CD4-positive, alpha-beta T cell treated with Interleukin-1 beta for 1 hour (primary cell): Measurements from ENCODE around the gene MUSTN1.

Experiments used
- DNase-seq, 2 donors: peaks; one replicate each; pipeline ENCODE4 v3.0.0-alpha.2; 2020 to 2022

MUSTN1 gene

DNA sequence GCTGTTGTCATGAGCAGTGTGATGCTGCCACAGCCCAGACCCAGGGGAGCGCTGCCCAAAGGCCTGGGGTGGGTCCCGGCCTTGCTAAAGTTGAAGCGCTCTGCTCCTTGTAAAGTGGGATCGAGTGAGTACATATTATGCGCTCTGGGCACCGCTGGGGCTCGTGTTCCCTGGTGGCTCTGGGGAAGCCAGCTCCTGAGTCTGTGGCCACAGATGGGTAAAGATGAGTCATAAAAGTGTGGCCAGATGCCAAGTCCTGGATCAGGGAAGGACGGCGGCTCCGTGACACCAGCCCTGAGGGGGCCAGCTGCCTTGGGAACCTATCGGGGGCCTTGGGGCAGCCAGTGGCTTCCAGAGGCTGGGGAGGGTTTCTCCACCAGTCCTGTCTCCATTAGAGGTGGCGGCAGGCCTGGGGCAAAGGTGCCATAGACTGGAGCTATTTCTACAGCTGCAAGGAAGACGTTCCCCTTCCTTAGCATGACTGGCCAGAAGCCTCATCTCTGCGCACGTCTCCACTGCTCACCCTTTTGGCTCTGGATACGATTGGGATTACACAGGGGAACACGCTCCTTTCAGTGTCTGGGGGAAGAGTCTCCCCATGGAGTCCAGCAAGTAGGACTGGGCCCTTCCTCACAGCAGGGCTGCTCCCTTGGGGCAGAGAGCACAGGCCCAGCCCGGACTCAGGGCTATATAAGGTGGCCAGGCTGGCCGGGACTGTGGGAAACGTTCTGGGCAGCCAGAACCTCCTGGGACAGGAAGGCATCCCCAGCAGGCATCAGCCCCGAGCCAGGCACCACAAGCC is 3.1 kb downstream of the MUSTN1 start:
- no peak for DNase-seq

DNA sequence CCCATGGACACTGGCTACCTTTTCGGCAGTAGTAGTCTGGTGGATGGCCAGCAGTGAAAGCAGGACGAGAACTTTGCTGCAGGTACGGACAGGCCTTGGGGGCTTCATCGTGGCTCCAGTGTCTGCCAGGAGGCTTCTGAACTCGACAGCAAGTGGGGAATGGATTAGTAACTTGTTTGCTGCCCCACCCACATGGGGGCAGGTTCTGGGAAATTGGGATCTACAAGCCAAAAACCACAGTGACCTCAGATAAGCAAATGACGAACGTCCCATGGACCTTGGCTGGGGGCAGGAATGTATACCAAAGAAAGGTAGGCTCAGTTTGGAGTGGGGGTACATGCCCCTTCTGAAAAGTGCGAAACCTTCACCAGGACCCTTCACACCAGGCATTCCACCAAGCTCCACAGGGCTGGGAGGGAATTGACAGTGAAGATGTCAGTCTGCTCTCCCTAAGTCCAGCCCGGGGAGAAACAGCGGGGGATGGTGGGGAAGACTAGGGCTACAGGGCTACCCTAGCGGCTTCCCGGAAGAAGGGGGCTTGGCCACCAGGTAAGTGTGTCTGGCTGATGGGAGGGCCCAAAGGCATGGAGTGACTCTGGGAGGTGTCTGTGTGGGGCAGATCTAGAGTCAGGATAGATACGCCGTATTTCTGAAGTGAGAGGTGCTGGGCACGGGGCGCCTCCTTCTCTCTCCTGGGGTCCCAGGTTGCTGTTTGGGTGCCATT is 4.1 kb downstream of the MUSTN1 start, which contains the start of gene ITIH4:
Gene ITIH4 (minus strand): TSS at position 138 of the 724 bp plus-strand sequence. CDS start 30 bp downstream, at position 108.
- no peak for DNase-seq

DNA sequence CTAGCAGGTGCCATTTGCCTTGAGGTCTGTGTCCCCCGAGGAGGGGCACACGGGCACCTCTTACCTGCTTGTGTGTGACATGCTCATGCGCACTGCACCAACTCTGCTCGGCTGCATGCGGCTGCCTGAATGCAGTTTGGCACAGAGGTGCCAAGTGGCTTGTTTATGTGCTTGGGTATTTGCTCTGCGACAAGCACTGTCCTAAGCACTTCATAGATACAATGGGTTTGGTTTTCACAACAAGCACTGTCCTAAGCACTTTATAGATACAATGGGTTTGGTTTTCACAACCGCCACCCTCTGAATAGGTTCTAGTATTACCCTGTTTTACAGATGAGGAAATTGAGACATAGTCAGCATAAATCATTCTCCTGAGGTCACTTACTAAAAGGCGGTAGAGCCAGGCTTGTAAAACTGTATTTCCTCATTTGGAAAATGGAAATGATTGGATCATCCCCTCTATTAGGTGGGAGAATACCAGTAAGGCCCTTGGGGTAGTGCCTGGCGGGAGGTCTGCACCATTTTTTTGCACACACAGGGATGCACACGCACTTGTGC is 4.8 kb downstream of the MUSTN1 start:
- no peak for DNase-seq

DNA sequence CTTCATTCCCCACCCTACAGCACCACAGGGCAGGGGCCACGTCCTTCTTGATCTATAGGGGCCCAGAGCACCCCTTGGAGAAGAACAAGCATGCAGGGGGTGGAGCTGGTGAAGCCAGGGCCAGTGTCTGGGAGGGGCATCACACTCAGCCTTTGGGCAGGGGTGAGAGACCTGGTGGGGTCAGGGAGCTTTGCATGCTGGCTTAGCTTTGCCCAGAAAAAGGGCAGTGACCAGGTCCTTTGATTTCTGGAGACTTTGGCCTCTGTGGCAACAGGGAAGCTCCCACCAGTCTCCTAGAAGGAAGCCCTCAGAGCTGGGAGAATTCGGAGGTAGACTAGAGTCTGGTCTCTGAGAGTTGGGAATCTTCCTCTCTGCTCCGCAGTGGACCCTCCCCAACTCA is 5.3 kb downstream of the MUSTN1 start:
- no peak for DNase-seq

DNA sequence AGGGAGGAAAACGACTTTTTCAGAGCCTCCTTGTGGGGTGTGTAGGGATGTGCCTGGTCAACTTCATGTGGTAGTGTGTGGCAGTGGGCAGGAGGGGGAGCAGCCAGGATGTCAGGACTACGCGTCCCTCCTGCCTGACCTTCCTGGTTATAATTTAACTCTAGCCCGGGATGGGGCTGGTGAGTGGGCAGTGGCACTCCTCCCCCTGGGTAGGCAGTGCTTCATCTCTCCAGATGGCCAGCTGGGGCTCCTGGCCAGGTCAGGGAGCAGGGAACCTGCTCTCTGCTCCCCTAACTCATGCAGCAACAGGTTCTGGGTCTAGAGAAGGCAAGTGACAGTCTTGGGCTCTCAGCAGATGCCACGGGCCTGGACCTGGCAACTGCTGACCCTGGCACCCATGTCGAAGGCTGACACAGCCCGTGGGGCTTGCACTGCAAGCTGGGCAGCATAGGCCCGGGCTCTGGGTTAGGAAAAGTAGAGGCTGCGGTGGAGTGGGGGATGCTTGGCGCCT is 6.9 kb downstream of the MUSTN1 start:
- no peak for DNase-seq

DNA sequence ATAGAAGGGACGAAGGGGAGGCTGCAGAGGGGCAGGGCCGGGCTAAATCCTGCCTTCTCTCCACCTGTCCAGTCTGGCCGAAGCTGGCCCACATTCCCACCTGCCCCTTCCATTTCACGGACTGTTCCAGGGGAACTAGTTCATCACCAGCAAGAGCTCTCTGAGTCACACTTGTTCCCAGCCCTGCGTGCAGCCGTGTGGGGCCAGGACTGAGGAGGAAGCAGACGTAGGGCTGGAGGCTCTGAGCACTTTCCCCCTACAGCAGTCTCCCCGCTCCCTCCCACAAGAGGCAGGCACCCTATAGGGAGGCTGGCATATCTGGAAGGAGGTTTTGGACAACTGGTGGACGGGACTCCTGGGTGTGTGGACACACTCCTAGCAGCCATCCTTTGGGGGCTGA is 7.4 kb downstream of the MUSTN1 start:
- DNase-seq = no peak

DNA sequence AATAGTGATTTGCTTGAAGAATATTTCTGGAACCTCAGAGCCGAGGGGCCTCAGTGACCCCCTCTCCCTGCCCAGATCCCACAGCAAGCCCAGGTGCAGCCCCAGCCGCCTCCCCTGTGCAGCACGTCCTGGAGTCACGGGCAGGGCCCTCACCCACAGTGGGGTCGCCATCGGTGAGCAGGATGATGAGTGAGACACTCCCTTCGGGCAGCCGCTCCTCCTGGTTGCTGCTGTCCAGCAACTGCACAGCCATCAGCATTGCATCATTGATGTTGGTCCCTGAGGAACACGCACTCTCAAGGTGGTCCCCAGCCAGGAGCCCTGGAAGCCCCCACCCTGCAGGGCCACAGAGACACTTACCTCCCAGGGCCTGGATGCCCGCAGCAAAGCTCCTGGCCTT is 10.8 kb downstream of the MUSTN1 start:
- DNase-seq = no peak

DNA sequence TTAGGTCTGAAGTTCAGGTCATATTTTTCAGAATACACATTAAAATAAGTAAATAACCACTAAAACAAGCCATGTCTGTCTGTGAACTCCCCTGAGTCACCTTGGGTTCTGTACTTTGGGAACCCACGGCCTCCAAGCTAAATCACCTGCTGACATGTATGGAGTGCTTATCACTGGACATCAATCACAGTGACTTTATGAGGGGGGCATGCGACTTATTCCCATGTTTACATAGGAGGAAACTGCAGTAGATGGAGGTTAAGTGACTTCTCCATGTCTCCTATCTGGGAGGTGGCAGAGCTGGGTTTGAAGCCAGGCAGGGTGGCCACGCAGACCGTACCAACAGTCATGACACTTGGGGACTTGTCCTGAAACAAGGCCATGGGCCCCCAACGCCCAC is 12.5 kb downstream of the MUSTN1 start:
- DNase-seq = no peak

DNA sequence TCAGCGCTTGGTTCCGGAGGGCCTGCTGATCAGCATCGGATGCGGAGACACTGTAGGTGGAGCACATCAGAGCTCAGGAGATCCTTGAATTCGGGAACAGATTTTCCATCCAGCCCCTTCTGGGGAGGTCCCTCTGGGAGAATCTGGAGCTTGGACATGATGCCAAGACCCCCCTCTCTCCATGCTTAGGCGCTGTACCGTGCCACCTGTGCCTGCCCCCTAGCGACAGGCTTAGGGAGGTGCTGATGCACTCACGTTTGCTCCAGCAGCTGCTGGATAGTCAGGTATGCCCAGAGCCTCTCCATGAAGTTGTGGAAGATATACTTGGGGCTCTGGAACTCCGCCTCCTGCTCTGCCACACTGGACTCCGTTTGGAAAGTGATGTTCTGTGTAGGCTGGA is 14.1 kb downstream of the MUSTN1 start:
- DNase-seq = no peak

DNA sequence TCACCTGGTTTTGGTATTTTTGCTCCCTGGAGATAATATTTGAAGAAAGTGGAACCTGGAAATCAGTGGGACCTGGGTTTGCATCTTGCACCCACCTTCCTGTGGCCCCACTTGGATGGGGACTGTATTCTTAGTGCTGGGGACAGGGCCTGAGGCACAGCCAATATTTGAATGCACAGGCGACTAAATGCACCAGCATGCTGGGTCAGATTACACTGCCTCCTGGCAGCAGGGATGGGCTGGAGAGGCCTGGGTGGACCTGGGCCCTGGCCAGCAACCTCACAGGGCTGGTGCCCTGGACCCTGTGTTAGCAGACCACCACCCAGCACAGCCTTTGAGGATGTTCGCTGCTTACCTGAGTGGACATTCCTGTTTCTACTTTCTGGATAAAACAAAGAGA is 14.9 kb downstream of the MUSTN1 start:
- no peak for DNase-seq

DNA sequence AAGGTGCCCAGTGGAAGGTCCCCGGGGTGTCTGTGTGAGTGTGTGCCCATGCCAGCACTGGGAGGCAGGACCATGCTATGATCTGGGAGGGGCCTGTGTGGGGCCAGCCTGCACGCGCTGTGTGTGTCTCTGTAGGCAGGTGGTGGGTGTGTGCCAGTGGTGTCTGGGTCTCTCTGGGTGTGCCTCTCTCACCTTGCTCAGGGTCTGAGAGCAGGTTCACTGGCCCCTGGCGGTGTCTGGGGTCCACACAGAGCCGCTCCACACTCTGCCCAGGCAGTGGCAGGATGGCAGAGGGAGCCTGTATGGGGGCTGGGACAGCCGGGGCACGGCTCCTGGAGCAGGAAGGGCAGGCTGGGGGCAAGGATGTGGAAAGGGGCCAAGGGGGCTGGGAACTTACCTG is 17.0 kb downstream of the MUSTN1 start:
- no peak for DNase-seq

DNA sequence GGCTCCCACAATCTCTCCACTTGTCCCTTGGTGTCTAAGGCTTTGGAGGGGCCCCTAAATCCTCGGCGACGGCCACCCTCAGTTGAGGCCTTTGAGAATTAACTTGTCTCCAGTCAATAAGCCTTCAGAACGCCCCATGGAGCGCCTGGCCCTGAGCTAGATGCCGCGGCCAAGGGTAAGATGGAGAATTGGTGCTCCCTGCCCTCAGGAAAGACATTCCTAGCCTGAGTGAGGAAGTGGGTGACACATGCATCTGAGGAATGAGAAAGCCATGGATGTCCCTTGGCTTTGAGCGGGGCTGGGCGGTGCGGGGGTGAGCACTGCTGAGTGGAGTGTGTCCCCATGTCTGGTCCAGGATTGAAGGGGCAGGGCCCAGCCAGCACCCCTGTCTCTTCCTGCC is 17.6 kb downstream of the MUSTN1 start:
- DNase-seq = no peak

DNA sequence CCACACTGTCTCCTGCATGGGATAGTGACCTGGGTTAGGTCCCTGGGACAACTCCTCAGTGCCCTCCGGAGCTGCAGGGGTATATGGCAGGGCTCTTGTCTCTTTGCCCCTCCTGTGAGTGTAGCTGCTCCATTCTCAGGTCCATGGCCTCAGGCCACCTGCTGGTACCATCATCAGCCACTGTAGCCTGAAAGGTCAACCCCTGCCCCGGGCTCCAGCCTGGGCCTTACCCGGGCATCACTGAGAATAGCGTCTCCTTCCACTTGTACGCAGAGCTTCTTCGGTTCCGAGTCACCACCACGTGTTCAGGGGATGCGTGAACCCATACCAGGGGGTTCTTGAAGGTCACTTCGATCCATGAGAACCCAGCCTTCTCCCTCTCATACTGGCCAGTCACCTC is 18.2 kb downstream of the MUSTN1 start:
- no peak for DNase-seq

DNA sequence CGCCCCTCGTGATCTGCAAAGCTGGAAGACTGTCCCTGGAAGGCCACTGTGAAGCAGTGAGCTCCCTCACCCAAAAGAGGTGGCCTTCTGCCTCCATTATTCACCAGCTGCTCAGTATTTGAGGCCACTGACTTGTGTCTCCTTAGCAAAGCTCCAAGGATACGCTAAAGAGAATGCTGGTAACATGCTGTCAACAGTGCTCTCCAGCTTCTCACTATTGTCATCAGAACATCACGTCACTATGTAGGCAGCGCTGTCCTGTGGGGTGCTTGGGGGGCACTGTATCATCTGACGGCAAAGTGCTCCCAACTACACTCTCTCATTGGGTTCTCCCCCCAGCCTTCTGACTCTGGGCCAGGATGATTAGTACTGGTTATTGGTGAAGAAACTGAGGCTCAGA is 18.6 kb downstream of the MUSTN1 start:
- DNase-seq = no peak

DNA sequence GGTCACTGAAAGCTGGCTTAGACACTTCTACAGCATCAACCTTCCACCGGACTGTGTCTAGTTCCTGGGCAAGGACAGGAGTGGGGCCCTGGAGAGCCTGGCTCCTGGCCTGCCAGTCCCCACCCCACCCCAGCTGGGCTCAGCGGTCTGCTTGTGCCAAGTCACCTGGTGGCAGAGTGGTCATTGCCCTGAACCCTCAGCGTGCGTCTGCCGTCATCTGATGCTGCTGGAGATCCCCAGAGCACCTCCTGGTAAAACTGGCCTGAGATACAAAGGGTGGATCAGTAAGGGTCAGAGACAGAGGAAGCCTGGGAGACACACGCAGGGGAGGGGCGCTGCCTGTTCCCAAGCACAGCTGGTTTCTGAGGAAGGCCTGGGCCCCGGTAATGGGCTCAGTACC is 21.0 kb downstream of the MUSTN1 start:
- no peak for DNase-seq

DNA sequence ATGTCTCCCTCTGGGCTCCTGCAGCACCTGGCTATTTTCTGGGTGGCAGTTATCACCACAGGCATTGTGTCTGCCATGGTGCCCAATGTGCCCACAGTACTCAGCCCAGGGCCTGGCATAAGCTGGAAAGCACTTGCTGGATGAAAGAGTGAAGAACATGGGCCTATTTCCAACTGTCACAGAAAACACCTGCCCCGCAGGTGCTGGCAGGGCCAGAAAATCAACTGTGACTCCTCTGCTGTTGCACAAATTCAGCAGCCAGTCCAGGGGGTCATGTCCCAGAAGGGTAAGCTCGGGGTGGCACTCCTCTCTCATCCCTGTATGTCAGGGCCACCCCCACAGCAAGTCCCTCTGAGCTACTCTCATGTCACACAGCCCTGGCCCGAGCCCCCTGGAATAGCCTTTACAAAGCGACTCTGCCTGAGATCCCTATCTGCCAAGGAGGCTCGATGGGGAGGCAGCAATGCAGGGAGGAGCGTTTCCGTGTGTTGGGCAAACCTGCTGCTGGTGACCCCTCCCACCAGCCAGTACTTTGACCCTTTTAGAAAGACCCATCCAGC is 23.3 kb downstream of the MUSTN1 start:
- DNase-seq = no peak

DNA sequence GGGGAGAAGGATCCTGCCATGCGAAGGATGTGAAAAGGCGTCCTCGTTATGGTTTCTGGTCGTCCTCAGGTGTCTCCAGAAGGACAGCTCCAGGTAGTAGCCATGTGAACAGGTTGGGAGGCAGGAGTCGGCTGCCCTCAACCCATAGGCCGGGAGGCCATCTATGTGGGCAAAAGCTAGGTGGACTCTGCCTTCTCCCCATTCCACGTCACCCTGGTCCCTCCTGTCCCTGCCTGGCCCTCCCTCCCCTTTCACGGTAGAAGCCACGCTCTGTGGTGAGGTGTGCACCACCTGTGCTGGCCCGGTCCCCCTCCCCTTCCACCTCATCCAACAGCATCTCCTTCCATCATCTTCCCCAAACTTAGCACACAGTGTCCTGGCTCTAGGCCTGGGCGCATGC is 23.9 kb downstream of the MUSTN1 start:
- no peak for DNase-seq

DNA sequence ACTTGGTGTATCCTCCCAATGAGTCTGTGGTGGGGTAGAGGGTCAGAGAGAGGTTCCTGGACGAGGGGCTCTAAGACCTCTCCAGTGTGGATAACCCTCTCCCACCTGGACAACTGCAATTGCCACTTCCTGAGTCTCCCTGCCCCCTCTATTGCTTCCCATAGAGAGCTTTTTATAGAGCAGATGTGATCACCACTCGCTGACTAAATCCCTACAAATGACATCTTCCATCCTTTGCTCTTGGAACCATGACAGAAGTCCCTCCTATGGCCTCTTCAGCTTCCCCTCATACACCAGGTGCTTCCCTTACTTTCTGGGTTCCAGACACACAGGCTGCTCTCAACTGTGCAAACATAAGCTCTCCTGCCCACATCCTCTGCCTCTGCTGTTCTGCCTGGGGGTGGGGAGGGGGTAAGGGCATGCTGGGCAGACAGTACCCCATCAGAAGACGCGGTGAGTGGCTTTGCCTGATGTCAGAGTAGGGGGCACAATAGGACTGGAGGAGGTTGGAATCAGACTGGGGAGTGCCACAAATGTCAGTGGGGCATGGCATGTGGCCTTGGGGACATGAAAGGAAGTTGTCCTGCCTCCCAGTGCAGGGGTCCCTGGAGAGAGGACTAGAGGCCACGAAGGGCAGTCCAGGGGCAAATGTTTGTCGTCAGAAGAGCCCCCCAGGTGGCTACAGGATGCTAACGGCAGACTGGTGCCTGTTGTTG is 25.0 kb downstream of the MUSTN1 start:
- DNase-seq = no peak

DNA sequence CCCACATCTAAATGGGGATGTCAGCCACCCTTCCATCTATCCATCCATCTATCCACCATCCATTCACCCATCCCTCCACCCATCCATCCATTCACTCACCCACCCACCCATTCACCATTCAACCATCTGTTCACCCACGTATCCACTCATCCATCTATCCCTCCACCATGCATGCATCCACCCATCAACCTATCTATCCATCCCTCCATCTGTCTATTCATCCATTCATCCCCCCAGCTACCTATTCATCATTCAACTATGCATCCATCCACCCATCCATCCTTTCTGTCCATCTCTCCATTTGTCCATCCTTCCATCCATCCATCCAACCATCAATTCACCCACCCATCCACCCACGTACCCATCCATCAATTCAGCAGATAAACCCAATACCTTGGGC is 25.7 kb downstream of the MUSTN1 start:
- no peak for DNase-seq

DNA sequence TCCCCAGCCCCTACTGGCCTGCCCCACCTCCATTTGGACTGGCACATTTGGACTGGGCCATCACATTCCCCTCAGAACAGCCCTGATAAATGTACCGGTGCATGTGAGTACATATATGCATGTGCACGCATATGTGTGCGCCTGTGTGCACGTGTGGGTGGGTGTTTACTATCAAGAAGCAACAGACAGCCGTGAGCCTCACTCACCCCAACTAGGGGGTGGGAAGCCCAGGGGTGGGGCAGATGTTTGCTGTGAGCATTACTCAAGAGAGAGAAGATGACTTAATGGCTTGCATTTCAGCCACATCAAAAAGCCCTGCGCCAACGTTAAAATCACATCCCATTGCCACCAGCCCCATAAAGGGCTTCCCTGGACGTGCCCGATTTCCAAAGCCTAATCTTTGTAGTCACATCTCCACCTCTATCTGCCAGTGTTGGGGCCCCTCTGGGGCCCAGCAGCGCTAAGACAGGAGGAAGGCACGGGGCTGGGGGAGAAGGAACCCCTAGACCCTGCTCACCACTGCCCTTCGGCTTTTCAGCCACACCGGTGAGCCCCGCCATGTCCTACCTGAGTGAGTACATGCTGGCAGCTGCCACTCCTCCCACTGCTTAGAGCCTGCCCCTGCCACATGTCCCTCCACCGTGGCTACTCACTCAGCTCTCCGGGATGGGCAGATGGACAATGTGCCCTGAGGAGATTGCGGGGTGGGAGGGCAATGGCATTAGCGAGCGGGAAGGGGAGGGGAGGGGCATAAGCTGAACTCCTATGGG is 29.4 kb downstream of the MUSTN1 start:
- DNase-seq = no peak

DNA sequence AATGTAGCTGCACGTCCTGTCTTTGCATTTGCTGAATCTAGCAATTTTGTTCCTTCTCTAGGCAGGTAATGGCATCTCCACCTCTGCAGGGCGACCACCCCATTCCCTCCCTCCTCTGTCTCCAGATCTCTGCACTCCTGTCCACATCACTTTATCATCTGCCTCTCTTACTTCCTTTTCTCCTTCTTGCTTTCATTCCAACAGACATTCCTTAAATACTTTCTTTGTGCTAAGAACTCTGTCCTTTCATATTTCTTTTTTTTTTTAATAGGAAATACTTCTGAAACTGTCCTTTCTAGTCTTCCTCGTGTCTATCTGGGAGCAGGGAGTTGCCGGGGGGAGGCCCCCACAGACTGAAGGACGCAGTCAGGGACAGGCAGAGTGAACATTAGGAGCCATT is 33.0 kb downstream of the MUSTN1 start:
- no peak for DNase-seq

DNA sequence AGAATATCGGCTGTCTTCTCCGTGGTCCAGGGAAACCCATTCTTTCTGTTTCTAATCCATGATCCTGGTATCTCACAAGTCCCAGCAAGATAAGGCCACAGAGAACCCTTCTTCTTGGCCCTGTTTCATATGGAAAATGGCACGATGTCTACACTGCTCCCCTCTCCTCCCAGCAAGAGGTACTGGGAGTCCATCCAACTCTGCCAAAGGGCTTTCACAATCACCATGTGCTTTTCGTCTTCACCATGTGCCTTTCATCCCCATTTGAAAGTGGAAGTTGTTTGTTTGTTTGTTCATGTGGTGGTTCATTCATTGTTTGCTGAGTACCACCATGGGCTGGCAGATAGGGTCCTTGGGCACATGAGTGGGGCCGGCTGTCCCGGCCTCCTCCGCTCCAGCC is 34.7 kb downstream of the MUSTN1 start:
- no peak for DNase-seq
